ENCODE results near the gene HPCAL1.

The HPCAL1 gene

DNA sequence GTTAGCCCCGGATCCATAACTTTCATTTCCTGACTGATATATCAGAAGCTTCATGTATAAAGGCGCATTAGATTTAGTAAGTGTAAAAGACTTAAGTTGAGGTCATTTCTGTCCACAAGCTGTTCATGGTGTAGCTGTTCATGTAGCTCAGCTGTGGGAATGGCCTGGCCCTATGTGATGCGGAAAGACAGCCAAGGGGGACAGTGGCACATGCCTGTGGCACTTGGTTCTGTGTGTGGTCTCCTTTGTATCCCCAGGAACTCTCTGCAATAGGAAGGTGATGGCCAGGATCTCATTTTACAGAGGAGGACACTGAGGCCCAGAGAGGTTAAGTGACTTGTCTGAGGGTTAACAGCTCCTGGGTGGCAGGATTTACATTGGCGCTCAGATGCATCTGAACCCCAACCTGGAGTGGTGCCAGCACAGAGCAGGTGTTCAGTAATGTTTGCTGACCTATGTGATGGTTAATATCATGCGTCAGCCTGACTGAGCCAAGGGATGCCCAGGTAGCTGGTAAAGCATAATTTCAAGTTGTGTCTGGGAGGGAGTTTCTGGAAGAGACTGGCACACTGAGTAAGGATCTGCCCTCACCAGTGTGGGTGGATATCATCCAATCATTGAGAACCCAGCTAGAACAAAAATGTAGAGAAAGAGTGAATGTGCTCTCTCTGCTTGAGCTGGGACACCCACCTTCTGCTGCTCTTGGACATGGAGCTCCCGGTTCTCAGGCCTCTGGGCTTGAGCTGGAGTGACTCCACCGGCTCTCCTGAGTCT lies 25.4 kb downstream of the HPCAL1 start:
- Histone ChIP-seq H3K27me3 (replicated peaks in 2 of 5; ENCODE audit: control insufficient read depth in 4 of 5, insufficient read depth in 5 of 5, low read length in 4 of 5) (no peaks in the 10 kb centered on the region), H3K9me3 (ENCODE audit: control extremely low read depth in 1 of 5, control insufficient read depth in 4 of 5, insufficient read depth in 2 of 5, low read depth in 1 of 5, low read length in 4 of 5) (no peaks in the 10 kb centered on the region), H3K36me3 (ENCODE audit: control insufficient read depth in 4 of 4, insufficient read depth in 4 of 4, low read length in 3 of 4) (peaks cover 0 to 3% (median 1%) of the 10 kb centered on the region in 4 experiments), H3K27ac (ENCODE audit: insufficient read depth in 1 of 2, low read depth in 1 of 2, low read length in 2 of 2, poor library complexity in 1 of 2, severe bottlenecking in 2 of 2) (no peak overlapping the region), H3K4me1 (ENCODE audit: control extremely low read depth in 1 of 4, control insufficient read depth in 4 of 4, insufficient read depth in 4 of 4, low read length in 3 of 4) (peaks cover 10 to 72% (median 60%) of the 10 kb centered on the region in 4 experiments), H3K4me3 (ENCODE audit: control insufficient read depth in 1 of 7, extremely low read depth in 1 of 7, insufficient read depth in 4 of 7, low read depth in 2 of 7, low read length in 6 of 7) (no peak overlapping the region)
- no peak for DNase-seq
- WGBS (ENCODE audit: insufficient coverage), result 73% methylated on average over 6 of the region's 7 CpGs
- CTCF ChIA-PET, result interaction anchor here (0.6 to 8.1 kb wide), 12 partner anchors 8 to 80 kb away, joined by 3 to 61 read pairs (median 4); no protein-coding TSS in a partner anchor
- POLR2A ChIA-PET, result no interaction called here

DNA sequence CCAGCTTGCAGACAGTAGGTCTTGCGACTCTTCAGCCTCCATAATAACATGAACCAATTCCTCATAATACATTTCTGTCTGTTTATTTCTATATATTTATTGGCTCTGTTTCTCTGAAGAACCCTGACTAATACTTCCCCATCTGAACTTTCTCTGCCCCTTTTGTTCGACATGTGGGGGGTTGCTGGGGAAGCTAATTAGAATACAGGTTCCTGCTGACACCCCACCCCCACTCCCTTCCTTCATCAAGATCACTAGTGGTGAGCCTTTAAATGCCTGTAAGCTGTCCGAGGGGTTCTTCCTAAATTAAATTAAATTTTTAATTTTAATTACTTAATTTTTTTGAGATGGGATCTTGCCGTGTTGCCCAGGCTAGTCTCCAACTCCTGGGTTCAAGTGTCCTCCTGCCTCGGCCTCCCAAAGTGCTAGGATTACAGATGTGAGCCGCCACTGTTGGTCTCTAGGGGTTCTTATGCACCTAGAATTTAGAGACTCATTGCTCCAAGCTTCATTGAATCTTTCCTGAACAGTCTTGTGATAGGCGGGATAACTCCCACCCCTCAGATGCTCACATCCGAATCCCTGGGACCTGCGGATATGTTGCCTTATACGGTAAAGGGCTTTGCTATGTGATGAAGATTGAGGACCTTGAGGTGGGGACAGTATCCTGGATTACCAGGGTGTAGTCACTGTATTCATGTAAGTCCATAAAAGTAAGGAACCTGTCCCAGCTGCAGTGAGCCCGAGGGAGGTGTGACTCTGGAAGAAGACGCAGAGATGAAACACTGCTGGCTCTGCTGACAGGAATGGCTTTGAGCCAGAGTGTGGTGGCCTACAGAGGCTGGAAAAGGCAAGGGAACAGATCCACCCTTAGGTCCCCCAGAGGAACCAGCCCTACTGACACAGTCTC lies 26.2 kb downstream of the HPCAL1 start:
- WGBS (ENCODE audit: insufficient coverage), result 100% methylated on average over 7 of the region's 12 CpGs
- Histone ChIP-seq H3K4me3 (ENCODE audit: control insufficient read depth in 1 of 7, extremely low read depth in 1 of 7, insufficient read depth in 4 of 7, low read depth in 2 of 7, low read length in 6 of 7) (no peak overlapping the region), H3K4me1 (ENCODE audit: control extremely low read depth in 1 of 4, control insufficient read depth in 4 of 4, insufficient read depth in 4 of 4, low read length in 3 of 4) (peaks cover 11 to 80% (median 68%) of the 10 kb centered on the region in 4 experiments), H3K9me3 (ENCODE audit: control extremely low read depth in 1 of 5, control insufficient read depth in 4 of 5, insufficient read depth in 2 of 5, low read depth in 1 of 5, low read length in 4 of 5) (no peaks in the 10 kb centered on the region), H3K36me3 (ENCODE audit: control insufficient read depth in 4 of 4, insufficient read depth in 4 of 4, low read length in 3 of 4) (no peaks in the 10 kb centered on the region), H3K27me3 (replicated peaks in 2 of 5; ENCODE audit: control insufficient read depth in 4 of 5, insufficient read depth in 5 of 5, low read length in 4 of 5) (no peaks in the 10 kb centered on the region), H3K27ac (ENCODE audit: insufficient read depth in 1 of 2, low read depth in 1 of 2, low read length in 2 of 2, poor library complexity in 1 of 2, severe bottlenecking in 2 of 2) (peak overlapping the region in 1 of 2 experiments; percentile 8)
- DNase-seq, result peak in 2 of 3 donors; percentile 47 to 62
- ChIA-PET POLR2A (no interaction called here), CTCF (interaction anchor here (0.6 to 8.1 kb wide), 10 partner anchors 9 to 79 kb away, joined by 3 to 61 read pairs (median 4); no protein-coding TSS in a partner anchor)

DNA sequence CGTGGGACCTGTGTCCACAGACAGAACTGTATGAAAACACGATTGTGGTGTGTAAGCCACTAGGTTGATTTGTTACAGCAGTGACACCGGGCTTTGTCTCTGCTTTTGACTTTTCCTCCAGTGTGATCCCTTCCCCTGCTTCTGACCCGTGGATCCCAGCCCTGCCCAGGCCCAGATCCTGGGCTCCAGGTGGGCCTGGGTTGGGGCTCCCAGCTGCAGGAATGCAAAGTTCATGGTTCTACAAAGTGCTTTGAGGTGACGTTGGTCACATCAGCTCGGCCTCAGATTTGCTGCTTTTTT lies 26.8 kb downstream of the HPCAL1 start:
- no peak for DNase-seq
- Histone ChIP-seq H3K27ac (ENCODE audit: insufficient read depth in 1 of 2, low read depth in 1 of 2, low read length in 2 of 2, poor library complexity in 1 of 2, severe bottlenecking in 2 of 2) (peak overlapping the region in 1 of 2 experiments; percentile 8), H3K36me3 (ENCODE audit: control insufficient read depth in 4 of 4, insufficient read depth in 4 of 4, low read length in 3 of 4) (no peaks in the 10 kb centered on the region), H3K27me3 (replicated peaks in 2 of 5; ENCODE audit: control insufficient read depth in 4 of 5, insufficient read depth in 5 of 5, low read length in 4 of 5) (no peaks in the 10 kb centered on the region), H3K9me3 (ENCODE audit: control extremely low read depth in 1 of 5, control insufficient read depth in 4 of 5, insufficient read depth in 2 of 5, low read depth in 1 of 5, low read length in 4 of 5) (no peaks in the 10 kb centered on the region), H3K4me3 (ENCODE audit: control insufficient read depth in 1 of 7, extremely low read depth in 1 of 7, insufficient read depth in 4 of 7, low read depth in 2 of 7, low read length in 6 of 7) (no peak overlapping the region), H3K4me1 (ENCODE audit: control extremely low read depth in 1 of 4, control insufficient read depth in 4 of 4, insufficient read depth in 4 of 4, low read length in 3 of 4) (peaks cover 11 to 80% (median 67%) of the 10 kb centered on the region in 4 experiments)
- ChIA-PET POLR2A (no interaction called here), CTCF (interaction anchor here (0.9 to 8.1 kb wide), 5 partner anchors 10 to 79 kb away, joined by 3 to 61 read pairs (median 6); no protein-coding TSS in a partner anchor)
- WGBS (ENCODE audit: insufficient coverage), result 60% methylated on average over 6 of the region's 6 CpGs

DNA sequence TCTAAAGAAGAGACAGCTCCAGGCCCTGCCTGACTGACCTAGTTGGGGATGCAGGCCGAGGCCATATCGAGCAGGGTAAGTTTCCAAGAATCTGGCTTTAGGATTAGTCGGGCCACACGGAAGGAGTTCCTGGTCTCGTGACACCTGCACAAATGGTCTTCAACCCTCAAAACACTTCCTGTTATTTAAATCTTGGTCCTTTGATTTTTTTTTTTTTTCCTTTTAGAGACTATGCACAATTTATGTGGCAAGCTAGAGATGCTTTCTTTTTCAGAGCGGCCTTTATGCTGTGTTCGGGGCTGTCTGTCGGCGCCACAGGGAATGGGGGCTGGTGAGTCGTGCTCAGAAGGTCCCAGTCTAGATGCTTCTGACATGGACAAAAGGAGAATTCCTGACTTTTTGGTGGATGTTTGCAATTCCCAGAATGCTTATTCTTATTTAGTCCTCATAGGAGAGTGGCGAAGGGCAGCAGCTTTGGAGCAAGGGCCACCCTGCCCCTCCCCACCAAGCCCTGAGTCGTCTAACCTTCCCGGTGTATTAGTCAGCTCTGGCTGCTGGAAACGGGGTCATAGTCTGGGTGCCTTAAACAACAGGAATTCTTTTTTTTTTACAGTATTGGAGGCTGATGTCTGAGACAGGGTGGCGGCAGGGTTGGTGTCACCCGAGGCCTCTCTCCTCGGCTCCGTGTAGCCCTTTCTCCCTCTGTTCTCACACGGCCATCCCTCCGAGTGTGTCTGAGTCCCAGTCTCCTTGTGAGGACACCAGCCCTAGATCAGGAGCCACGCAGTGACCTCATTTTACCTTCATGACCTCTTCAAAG lies 27.4 kb downstream of the HPCAL1 start:
- H3K4me1 ChIP-seq (ENCODE audit: control extremely low read depth in 1 of 4, control insufficient read depth in 4 of 4, insufficient read depth in 4 of 4, low read length in 3 of 4), result peaks cover 11 to 80% (median 66%) of the 10 kb centered on the region in 4 experiments
- H3K27me3 ChIP-seq (replicated peaks in 2 of 5; ENCODE audit: control insufficient read depth in 4 of 5, insufficient read depth in 5 of 5, low read length in 4 of 5), result no peaks in the 10 kb centered on the region
- POLR2A ChIA-PET, result no interaction called here
- WGBS (ENCODE audit: insufficient coverage), result 65% methylated on average over 14 of the region's 21 CpGs
- CTCF ChIA-PET, result interaction anchor here (0.7 to 8.1 kb wide), 6 partner anchors 10 to 78 kb away, joined by 3 to 61 read pairs (median 6); no protein-coding TSS in a partner anchor
- H3K4me3 ChIP-seq (ENCODE audit: control insufficient read depth in 1 of 7, extremely low read depth in 1 of 7, insufficient read depth in 4 of 7, low read depth in 2 of 7, low read length in 6 of 7), result peak overlapping the region in 4 of 7 experiments; percentile 6 to 67 (median 54)
- peaks cover 0 to 3% (median 0%) of the 10 kb centered on the region in 5 experiments for H3K9me3 ChIP-seq (ENCODE audit: control extremely low read depth in 1 of 5, control insufficient read depth in 4 of 5, insufficient read depth in 2 of 5, low read depth in 1 of 5, low read length in 4 of 5)
- peak overlapping the region in 1 of 2 experiments; percentile 59 for H3K27ac ChIP-seq (ENCODE audit: insufficient read depth in 1 of 2, low read depth in 1 of 2, low read length in 2 of 2, poor library complexity in 1 of 2, severe bottlenecking in 2 of 2)
- DNase-seq, result peak in 2 of 3 donors; percentile 41 to 57
- peaks cover 0 to 3% (median 2%) of the 10 kb centered on the region in 4 experiments for H3K36me3 ChIP-seq (ENCODE audit: control insufficient read depth in 4 of 4, insufficient read depth in 4 of 4, low read length in 3 of 4)

DNA sequence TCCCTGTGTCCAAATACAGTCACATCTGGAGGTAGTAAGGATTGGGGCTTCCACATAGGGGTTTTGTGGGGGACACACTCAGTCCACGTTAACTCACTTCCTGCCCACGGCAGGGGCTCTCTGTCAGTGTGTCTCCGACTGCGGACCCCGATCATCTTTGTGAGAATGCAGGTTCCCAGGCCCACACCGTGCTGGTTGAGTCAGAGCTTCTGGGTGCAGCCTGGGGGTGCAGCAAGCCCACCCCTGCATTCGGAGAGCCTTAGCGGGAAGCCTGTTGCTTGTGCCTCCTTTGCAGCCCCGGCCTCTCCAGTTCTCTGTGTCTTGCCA lies 28.0 kb downstream of the HPCAL1 start:
- POLR2A ChIA-PET, result no interaction called here
- CTCF ChIA-PET, result interaction anchor here (1.5 to 8.1 kb wide), 4 partner anchors 20 to 77 kb away, joined by 3 to 61 read pairs (median 6); no protein-coding TSS in a partner anchor
- H3K27me3 ChIP-seq (replicated peaks in 2 of 5; ENCODE audit: control insufficient read depth in 4 of 5, insufficient read depth in 5 of 5, low read length in 4 of 5), result no peaks in the 10 kb centered on the region
- no peak for DNase-seq
- peaks cover 11 to 76% (median 64%) of the 10 kb centered on the region in 4 experiments for H3K4me1 ChIP-seq (ENCODE audit: control extremely low read depth in 1 of 4, control insufficient read depth in 4 of 4, insufficient read depth in 4 of 4, low read length in 3 of 4)
- H3K4me3 ChIP-seq (ENCODE audit: control insufficient read depth in 1 of 7, extremely low read depth in 1 of 7, insufficient read depth in 4 of 7, low read depth in 2 of 7, low read length in 6 of 7), result peak overlapping the region in 5 of 7 experiments; percentile 24 to 67 (median 55)
- peaks cover 0 to 9% (median 4%) of the 10 kb centered on the region in 4 experiments for H3K36me3 ChIP-seq (ENCODE audit: control insufficient read depth in 4 of 4, insufficient read depth in 4 of 4, low read length in 3 of 4)
- peaks cover 0 to 9% (median 3%) of the 10 kb centered on the region in 5 experiments for H3K9me3 ChIP-seq (ENCODE audit: control extremely low read depth in 1 of 5, control insufficient read depth in 4 of 5, insufficient read depth in 2 of 5, low read depth in 1 of 5, low read length in 4 of 5)
- 69% methylated on average over 9 of the region's 9 CpGs for WGBS (ENCODE audit: insufficient coverage)
- peak overlapping the region in 1 of 2 experiments; percentile 59 for H3K27ac ChIP-seq (ENCODE audit: insufficient read depth in 1 of 2, low read depth in 1 of 2, low read length in 2 of 2, poor library complexity in 1 of 2, severe bottlenecking in 2 of 2)

DNA sequence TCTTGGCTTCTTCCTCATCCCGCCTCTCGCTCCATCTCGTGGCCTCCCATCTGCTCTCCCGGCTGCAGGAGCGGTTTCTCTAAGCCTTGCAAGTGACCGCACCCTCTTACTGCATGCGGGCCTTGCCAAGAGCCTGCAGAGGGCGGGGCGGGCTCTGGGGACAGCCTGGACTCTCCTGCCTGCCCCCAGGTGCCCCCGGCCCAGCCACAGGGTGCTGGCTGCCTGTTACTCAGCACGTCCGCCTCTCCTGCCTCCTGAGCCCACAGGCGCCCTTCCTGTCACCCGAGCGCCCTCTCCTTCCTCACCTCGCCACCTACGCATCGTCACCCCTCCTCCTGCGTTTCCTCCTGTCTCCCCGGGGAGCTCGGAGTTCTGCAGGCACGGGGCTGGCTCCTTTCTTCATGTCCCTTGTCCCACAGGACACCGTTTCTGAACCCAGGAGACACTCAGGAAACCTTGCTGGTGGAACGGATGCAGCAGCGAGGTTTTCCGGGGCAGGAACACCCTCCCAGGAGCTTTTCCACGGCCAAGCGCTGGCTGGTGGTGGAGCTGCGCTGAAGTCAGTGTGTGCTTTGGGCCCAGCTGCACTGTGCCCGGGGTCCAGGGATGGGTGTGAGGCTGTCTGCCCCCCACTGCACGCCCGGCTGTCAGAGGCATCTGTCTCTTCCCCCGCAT lies 28.5 kb downstream of the HPCAL1 start:
- DNase-seq, result peak; percentile 44 to 85 (median 61)
- peak overlapping the region; percentile 30 to 80 for H3K27ac ChIP-seq (ENCODE audit: insufficient read depth in 1 of 2, low read depth in 1 of 2, low read length in 2 of 2, poor library complexity in 1 of 2, severe bottlenecking in 2 of 2)
- H3K9me3 ChIP-seq (ENCODE audit: control extremely low read depth in 1 of 5, control insufficient read depth in 4 of 5, insufficient read depth in 2 of 5, low read depth in 1 of 5, low read length in 4 of 5), result peaks cover 0 to 9% (median 3%) of the 10 kb centered on the region in 5 experiments
- ChIA-PET POLR2A (no interaction called here), CTCF (interaction anchor here (1.0 to 8.1 kb wide), 14 partner anchors 17 to 104 kb away, joined by 3 to 61 read pairs (median 4); no protein-coding TSS in a partner anchor)
- 2% methylated on average over 30 of the region's 33 CpGs for WGBS (ENCODE audit: insufficient coverage)
- no peaks in the 10 kb centered on the region for H3K27me3 ChIP-seq (replicated peaks in 2 of 5; ENCODE audit: control insufficient read depth in 4 of 5, insufficient read depth in 5 of 5, low read length in 4 of 5)
- peaks cover 11 to 71% (median 59%) of the 10 kb centered on the region in 4 experiments for H3K4me1 ChIP-seq (ENCODE audit: control extremely low read depth in 1 of 4, control insufficient read depth in 4 of 4, insufficient read depth in 4 of 4, low read length in 3 of 4)
- peaks cover 0 to 10% (median 4%) of the 10 kb centered on the region in 4 experiments for H3K36me3 ChIP-seq (ENCODE audit: control insufficient read depth in 4 of 4, insufficient read depth in 4 of 4, low read length in 3 of 4)
- peak overlapping the region in 6 of 7 experiments; percentile 8 to 67 (median 54) for H3K4me3 ChIP-seq (ENCODE audit: control insufficient read depth in 1 of 7, extremely low read depth in 1 of 7, insufficient read depth in 4 of 7, low read depth in 2 of 7, low read length in 6 of 7)
